Central memory CD8-positive, alpha-beta T cell (primary cell): ENCODE data around the gene ESYT2.

Source experiments
- ATAC-seq: fragments of 150-1000 bp; cut with Tn5 transposase; replicated peaks from 2 replicates; pipeline ENCODE4 v1.10.0; 2022; ENCODE audit warnings: mild to moderate bottlenecking, moderate FRiP score, moderate number of reproducible peaks; ENCODE audit not compliant: poor library complexity, severe bottlenecking; ENCODE audit errors: extremely low read depth
- DNase-seq, 2 donors: peaks; one replicate each; pipeline ENCODE4 v3.0.0; 2021; ENCODE audit warnings: low spot score in 2 of 2
- H3K27ac Mint-ChIP-seq: one replicate; pipeline ENCODE4 v1.8.0; 2022; ENCODE audit warnings: low read depth, mild to moderate bottlenecking, moderate library complexity, mixed read lengths
- H3K27me3 Mint-ChIP-seq: one replicate; pipeline ENCODE4 v1.8.0; 2022; ENCODE audit warnings: mixed read lengths
- H3K36me3 Mint-ChIP-seq: one replicate; pipeline ENCODE4 v1.8.0; 2022; ENCODE audit warnings: mild to moderate bottlenecking, moderate library complexity, mixed read lengths; ENCODE audit not compliant: insufficient read depth
- H3K4me1 Mint-ChIP-seq: one replicate; pipeline ENCODE4 v1.8.0; 2022; ENCODE audit warnings: mixed read lengths
- H3K4me3 Mint-ChIP-seq: one replicate; pipeline ENCODE4 v1.8.0; 2022; ENCODE audit warnings: mild to moderate bottlenecking, moderate library complexity, mixed read lengths
- H3K9me3 Mint-ChIP-seq: one replicate; pipeline ENCODE4 v1.8.0; 2022; ENCODE audit warnings: mixed read lengths

The ESYT2 gene

DNA sequence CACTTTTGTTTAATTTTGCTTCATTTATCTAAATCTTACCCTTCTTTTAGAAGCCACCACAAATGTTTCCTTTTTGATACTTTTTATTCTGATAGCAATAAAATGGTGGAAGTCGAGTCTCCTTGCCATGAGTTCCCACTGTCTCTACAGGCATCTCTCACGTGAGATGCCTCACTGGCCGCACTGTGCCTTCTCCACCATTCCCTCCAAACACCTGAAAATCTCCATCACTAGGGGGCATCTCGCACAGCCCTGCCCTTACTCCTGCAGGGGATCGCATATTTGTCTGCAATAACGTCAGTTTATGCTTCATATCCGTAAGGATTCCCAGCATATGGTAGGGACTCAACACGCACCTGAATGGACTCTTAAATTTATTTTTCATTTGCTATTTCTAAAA is 68.4 kb downstream of the ESYT2 start:
- Mint-ChIP-seq H3K4me1 (peaks cover 4% of the 10 kb centered on the region), H3K4me3 (no peak overlapping the region), H3K36me3 (peaks cover 61% of the 10 kb centered on the region), H3K27me3 (no peaks in the 10 kb centered on the region), H3K9me3 (no peaks in the 10 kb centered on the region), H3K27ac (no peak overlapping the region)
- DNase-seq (no peak), ATAC-seq (no peak)

DNA sequence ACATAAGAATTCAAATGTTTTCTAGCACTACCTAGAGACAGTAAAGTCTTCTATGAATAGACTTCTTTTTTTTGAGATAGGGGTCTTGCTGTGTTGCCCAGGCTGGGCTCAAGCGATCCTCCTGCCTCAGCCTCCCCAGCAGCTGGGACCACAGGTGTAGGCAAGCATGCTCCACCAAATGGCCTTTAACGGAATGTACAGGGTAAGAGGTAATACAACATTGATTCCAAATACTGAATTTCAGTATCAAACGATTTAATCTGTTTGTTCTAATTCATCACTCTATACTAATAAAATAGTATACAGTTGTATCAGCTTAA is 68.9 kb downstream of the ESYT2 start:
- no peak overlapping the region for H3K4me3 Mint-ChIP-seq
- no peak overlapping the region for H3K27ac Mint-ChIP-seq
- H3K9me3 Mint-ChIP-seq, result no peaks in the 10 kb centered on the region
- H3K27me3 Mint-ChIP-seq, result no peaks in the 10 kb centered on the region
- H3K4me1 Mint-ChIP-seq, result peaks cover 4% of the 10 kb centered on the region
- DNase-seq (no peak), ATAC-seq (no peak)
- H3K36me3 Mint-ChIP-seq, result peaks cover 64% of the 10 kb centered on the region

DNA sequence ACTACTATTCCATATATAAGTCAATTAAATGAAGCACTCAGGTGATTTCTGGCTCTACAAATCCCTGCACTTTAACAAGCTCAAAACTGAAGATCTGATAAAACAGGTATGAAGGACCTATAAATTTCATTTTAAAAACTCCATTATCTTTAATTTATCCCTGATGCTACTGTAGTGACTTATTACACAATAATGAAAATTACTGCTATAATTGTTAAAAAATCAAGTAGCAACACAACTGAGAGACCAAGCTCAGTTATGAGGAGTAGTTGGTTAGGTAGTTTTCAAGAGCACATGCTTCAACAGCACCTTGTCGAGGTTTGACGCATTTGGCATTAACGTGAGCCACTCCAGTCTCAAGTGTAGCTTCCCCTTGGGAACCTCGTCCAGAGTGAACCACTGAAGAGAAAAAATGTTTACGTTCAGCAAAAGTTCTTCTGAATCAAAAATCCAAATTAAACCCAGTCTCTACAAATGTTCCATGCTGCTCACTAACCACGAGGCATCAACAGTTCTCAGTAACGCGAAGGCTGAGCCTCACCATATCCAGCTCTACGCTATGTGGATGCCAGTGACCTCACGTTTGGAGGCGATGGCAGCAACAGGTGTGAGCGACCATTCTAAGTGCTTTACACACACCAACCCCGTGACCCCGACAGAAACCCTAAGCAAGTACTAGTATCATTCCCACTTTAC is 69.4 kb downstream of the ESYT2 start:
- no peak for ATAC-seq
- Mint-ChIP-seq H3K36me3 (peaks cover 62% of the 10 kb centered on the region), H3K4me1 (peaks cover 4% of the 10 kb centered on the region), H3K9me3 (no peaks in the 10 kb centered on the region), H3K27ac (no peak overlapping the region), H3K27me3 (no peaks in the 10 kb centered on the region), H3K4me3 (no peak overlapping the region)
- DNase-seq, result no peak

- no peak for DNase-seq
- no peak overlapping the region for H3K27ac Mint-ChIP-seq
- no peak for ATAC-seq
- no peaks in the 10 kb centered on the region for H3K4me1 Mint-ChIP-seq
- no peaks in the 10 kb centered on the region for H3K27me3 Mint-ChIP-seq
- H3K4me3 Mint-ChIP-seq, result no peak overlapping the region
- H3K36me3 Mint-ChIP-seq, result peaks cover 60% of the 10 kb centered on the region
- no peaks in the 10 kb centered on the region for H3K9me3 Mint-ChIP-seq
These were observed 70.1 kb downstream of the ESYT2 start for GRCh38 chr7:158759245-158759614.

DNA sequence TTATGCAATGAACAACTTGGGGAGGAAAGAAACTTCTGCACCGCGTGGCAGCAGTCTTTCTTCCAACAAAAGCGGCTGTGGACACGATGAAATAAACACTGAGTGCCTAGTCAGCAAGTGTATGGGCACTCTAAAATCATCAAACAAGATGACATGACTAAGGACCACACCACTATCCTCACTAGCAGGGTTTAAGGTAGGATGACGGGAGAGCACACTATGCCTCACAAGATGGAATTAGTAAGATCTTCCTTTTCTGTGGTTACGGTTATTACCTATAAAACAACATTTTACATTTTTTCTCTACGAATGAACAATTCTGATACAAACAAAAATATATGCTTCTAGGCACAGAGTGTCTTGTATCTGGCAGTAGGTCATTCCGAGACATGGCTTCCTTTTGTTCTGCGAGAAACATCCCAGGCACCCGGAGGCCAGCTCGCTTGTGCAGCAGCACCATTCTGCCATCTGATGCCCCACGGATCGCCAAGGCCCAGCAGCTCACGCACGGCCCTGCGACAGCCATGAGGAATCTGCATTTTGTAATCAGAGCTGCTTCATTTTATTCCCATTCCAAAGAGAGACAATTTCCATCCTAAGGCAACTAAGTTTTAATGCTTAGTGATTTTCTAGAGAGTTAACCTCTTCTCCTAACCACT is 70.6 kb downstream of the ESYT2 start:
- Mint-ChIP-seq H3K36me3 (peaks cover 59% of the 10 kb centered on the region), H3K9me3 (no peaks in the 10 kb centered on the region), H3K4me1 (no peaks in the 10 kb centered on the region), H3K4me3 (no peak overlapping the region), H3K27ac (no peak overlapping the region), H3K27me3 (no peaks in the 10 kb centered on the region)
- ATAC-seq, result no peak
- no peak for DNase-seq

DNA sequence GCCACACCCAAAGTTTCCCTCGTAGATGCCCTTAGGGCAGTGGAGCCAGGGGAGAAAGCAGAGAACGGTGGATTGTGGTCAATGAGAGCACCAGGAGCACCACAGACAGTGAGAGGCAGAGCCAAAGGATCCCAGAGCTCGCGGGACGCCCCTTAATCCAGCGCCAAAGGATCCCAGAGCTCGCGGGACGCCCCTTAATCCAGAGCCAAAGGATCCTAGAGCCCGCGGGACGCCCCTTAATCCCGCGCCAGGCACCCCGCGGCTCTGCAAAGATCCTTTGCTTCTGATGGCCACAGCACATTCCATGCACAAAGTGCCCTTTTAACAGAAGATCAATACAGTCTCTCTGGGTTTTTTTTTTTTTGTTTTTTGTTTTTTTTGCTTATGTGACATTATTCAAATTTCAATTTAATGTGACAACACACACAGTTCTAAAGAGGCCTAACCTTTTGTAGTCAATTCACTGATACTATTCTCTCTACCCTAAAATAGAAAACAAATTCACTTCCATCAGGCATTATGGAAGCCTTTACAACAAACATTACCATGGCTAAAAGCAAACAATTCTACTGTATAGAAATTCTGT is 71.8 kb downstream of the ESYT2 start:
- DNase-seq, result no peak
- no peaks in the 10 kb centered on the region for H3K27me3 Mint-ChIP-seq
- ATAC-seq, result no peak
- no peak overlapping the region for H3K4me3 Mint-ChIP-seq
- no peak overlapping the region for H3K27ac Mint-ChIP-seq
- H3K9me3 Mint-ChIP-seq, result no peaks in the 10 kb centered on the region
- H3K36me3 Mint-ChIP-seq, result peaks cover 59% of the 10 kb centered on the region
- H3K4me1 Mint-ChIP-seq, result no peaks in the 10 kb centered on the region

DNA sequence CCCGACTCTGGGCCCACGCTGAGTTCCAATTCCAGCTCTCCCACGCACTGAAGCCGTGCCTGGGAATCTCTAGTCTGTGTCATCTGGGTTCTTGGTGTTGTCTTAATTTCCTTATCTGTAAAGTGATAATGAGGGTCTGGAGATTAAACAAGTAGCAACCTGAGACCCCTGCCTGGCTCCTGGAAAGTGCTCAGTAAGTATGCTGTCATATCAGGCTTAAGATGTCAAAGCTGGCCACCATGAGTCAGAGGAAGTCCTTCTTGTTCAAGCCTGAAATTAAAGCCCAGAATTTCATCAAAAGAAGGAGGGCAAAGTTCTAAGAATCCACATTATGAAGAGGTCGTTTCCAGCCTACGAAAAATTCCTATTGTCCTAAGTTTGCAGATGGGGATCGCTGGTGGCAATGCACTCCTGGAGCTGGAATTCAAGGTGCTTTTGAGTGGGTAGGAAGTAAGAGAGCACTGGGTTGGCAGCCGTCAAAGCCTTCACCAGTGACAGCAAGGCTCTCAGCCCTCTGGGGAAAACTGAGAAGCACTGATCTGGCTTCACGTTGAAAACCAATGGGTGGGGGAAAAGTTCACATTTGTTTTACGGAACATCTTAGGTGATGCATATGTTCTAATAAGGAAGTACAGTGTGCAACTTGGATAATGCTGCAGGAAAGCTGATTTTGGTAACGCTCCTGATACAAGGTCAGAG is 74.4 kb downstream of the ESYT2 start:
- Mint-ChIP-seq H3K36me3 (peaks cover 43% of the 10 kb centered on the region), H3K4me3 (no peak overlapping the region), H3K4me1 (no peaks in the 10 kb centered on the region), H3K27ac (no peak overlapping the region), H3K9me3 (no peaks in the 10 kb centered on the region), H3K27me3 (no peaks in the 10 kb centered on the region)
- no peak for DNase-seq
- ATAC-seq, result no peak

- Mint-ChIP-seq H3K27ac (peak overlapping the region; percentile 19), H3K36me3 (peaks cover 39% of the 10 kb centered on the region), H3K27me3 (no peaks in the 10 kb centered on the region), H3K4me3 (no peak overlapping the region), H3K4me1 (no peaks in the 10 kb centered on the region), H3K9me3 (no peaks in the 10 kb centered on the region)
- ATAC-seq, result no peak
- no peak for DNase-seq
These were observed 75.4 kb downstream of the ESYT2 start for GRCh38 chr7:158753900-158754299.

DNA sequence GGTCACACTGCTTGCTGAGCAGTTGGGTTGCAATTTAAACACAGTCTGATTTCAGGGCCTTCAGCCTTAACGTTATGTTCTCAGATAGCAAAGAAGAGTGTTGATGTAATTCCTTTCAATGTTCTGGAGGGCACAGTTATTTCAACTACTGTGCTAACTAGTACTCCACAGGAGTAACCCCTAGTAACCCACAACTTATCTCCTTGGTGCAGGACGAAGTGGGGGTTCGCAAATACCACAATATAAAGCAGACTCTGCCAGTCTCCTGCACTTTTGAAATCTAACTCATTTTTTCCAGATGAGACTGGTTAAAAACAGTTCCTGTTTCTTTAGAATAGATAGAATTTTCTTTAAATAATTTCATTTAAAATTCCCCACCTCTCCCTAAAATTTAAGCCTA is 77.6 kb downstream of the ESYT2 start:
- Mint-ChIP-seq H3K27me3 (no peaks in the 10 kb centered on the region), H3K4me3 (no peak overlapping the region), H3K36me3 (peaks cover 41% of the 10 kb centered on the region), H3K9me3 (no peaks in the 10 kb centered on the region), H3K27ac (no peak overlapping the region), H3K4me1 (no peaks in the 10 kb centered on the region)
- DNase-seq (no peak), ATAC-seq (no peak)

GRCh38 chr7:158751199-158751598 is 78.1 kb downstream of the ESYT2 start:
- H3K4me3 Mint-ChIP-seq, result no peak overlapping the region

DNA sequence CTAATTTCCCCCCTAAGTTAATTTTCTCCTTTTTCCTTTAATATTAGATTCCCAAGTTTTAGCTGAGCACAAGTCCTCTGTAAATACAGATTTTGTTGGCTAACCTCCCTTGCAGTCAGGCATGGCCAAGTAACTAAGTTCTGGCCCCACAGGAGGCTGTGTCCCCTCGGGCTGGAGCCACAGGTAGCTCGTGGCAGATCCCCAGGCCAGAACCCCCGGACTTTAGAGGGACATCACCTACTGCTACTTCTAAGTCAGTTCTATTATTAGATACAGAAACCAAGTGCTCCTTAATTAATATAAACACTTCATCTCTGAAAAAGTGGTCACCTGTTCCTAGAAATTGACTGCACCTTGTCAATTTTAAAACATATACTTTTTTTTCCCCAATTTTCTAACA is 78.6 kb downstream of the ESYT2 start:
- Mint-ChIP-seq H3K9me3 (no peaks in the 10 kb centered on the region), H3K36me3 (peaks cover 41% of the 10 kb centered on the region), H3K4me3 (no peak overlapping the region), H3K27me3 (no peaks in the 10 kb centered on the region), H3K27ac (no peak overlapping the region), H3K4me1 (no peaks in the 10 kb centered on the region)
- DNase-seq (no peak), ATAC-seq (no peak)

More at GRCh38 chr7:158751199-158751598, 78.1 kb downstream of the ESYT2 start:
- Mint-ChIP-seq H3K27me3 (no peaks in the 10 kb centered on the region), H3K27ac (no peak overlapping the region), H3K9me3 (no peaks in the 10 kb centered on the region), H3K4me1 (no peaks in the 10 kb centered on the region), H3K36me3 (peaks cover 40% of the 10 kb centered on the region)
- no peak for ATAC-seq
- no peak for DNase-seq

DNA sequence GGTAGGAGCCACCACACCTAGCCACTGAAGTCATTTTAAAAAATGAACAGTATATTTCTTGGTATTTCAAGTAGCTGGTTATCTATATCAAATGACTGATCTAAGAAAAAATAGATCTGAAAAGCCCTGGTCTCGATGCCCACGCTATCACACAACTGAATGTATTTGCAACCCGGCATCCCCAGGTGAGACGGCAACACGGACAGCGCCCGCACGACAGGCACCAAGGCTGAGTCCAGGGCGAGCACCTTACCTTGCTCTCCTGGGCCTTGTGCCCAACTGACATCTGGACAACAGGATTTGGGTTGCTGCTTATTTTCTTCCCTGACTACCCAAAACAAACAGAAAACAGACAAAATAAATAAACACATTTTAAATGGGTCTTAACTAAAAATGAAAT is 79.9 kb downstream of the ESYT2 start:
- ATAC-seq, result no peak
- H3K27ac Mint-ChIP-seq, result no peak overlapping the region

DNA sequence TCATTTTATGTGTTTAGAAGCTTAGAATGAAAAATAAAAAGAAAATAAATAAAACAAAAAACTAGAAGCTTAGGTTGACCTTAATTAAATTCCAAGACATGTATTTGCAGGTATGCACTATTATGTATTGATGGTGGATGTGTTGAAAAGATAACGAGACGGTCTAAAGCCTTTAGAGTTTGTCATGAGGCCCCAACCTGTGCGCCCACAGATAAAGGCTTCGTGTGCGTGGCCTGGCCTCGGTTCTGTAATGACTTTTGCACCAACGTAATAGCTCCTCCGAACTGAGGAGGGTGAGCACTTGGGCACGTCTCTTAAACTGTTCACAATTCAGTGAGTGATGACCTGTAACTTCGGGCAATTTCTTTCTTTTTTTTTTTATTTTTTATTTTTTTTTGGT is 81.0 kb downstream of the ESYT2 start:
- Mint-ChIP-seq H3K4me1 (no peaks in the 10 kb centered on the region), H3K36me3 (peaks cover 40% of the 10 kb centered on the region), H3K9me3 (no peaks in the 10 kb centered on the region), H3K27ac (no peak overlapping the region), H3K27me3 (no peaks in the 10 kb centered on the region), H3K4me3 (no peak overlapping the region)
- ATAC-seq (no peak), DNase-seq (no peak)

More for the DNA sequence above, 79.9 kb downstream of the ESYT2 start:
- no peaks in the 10 kb centered on the region for H3K4me1 Mint-ChIP-seq
- peaks cover 36% of the 10 kb centered on the region for H3K36me3 Mint-ChIP-seq
- H3K4me3 Mint-ChIP-seq, result no peak overlapping the region
- DNase-seq, result no peak
- H3K9me3 Mint-ChIP-seq, result no peaks in the 10 kb centered on the region
- no peaks in the 10 kb centered on the region for H3K27me3 Mint-ChIP-seq
